GM06990 (cell line): ENCODE measurements around the gene MYO18A.

ENCODE experiments used
- DNase-seq: peaks from one replicate; pipeline ENCODE4 v3.0.0-alpha.2; 2011; ENCODE audit not compliant: insufficient read length; ENCODE audit errors: extremely low read depth
- H3K27me3 ChIP-seq: replicated peaks from 2 replicates; pipeline ENCODE4 v1.6.0; 2011; ENCODE audit warnings: low read length; ENCODE audit not compliant: control insufficient read depth, insufficient read depth
- H3K36me3 ChIP-seq: 2 replicates; pipeline ENCODE4 v1.5.1; 2011; ENCODE audit warnings: low read length; ENCODE audit not compliant: control insufficient read depth, insufficient read depth
- H3K4me3 ChIP-seq: replicated peaks from 2 replicates; pipeline ENCODE4 v1.5.1; 2011; ENCODE audit warnings: low read depth, mild to moderate bottlenecking, control low read depth, low read length
- TF ChIP-seq, protein P1 (sequence below): IDR thresholded peaks from 2 replicates; pipeline ENCODE4 v1.5.1; 2011; ENCODE audit warnings: low read length, control low read depth, mild to moderate bottlenecking, inconsistent platforms; ENCODE audit not compliant: insufficient read depth, poor library complexity, severe bottlenecking

Gene MYO18A

DNA sequence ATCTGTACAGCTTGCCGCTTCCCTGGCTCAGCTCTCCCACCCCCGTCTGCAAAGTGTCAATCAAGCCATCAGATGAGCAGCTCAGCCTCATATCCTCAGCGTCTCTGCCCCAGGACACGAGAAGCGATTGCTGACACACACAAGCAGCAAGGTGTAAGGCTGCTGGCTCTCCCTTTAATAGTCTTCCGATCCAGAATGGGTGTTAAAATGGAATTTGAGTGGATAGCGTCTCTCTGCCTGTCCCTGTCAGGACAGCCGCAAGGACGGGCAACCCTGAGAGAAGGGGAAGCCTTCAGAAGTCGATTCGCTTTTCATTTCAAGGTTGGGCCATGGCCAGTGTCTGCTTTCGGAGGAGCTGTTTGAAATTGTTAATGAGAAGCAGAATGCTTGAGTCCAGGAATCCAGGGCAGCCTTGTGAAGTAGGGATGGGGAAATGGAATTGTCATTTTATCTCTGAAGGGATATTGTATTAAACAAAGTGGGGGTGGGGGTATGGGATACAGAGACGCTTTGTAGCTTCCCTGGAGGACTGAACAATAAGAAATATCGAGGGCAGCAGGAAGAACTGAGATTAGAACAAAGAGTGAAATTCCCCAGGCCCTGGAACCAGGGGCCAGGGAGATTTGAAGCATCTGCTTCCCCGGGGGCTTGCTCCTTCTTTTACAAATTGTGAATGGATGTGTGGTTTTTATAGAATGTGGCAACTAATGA lies 142.0 kb downstream of the MYO18A start:
- H3K4me3 ChIP-seq: no peak overlapping the region
- no peak for DNase-seq
- H3K27me3 ChIP-seq: no peaks in the 10 kb centered on the region; the same call in 1 of the 2 replicates
- H3K36me3 ChIP-seq: no peaks in the 10 kb centered on the region
- TF ChIP-seq, protein P1, sequence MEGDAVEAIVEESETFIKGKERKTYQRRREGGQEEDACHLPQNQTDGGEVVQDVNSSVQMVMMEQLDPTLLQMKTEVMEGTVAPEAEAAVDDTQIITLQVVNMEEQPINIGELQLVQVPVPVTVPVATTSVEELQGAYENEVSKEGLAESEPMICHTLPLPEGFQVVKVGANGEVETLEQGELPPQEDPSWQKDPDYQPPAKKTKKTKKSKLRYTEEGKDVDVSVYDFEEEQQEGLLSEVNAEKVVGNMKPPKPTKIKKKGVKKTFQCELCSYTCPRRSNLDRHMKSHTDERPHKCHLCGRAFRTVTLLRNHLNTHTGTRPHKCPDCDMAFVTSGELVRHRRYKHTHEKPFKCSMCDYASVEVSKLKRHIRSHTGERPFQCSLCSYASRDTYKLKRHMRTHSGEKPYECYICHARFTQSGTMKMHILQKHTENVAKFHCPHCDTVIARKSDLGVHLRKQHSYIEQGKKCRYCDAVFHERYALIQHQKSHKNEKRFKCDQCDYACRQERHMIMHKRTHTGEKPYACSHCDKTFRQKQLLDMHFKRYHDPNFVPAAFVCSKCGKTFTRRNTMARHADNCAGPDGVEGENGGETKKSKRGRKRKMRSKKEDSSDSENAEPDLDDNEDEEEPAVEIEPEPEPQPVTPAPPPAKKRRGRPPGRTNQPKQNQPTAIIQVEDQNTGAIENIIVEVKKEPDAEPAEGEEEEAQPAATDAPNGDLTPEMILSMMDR: no peak

DNA sequence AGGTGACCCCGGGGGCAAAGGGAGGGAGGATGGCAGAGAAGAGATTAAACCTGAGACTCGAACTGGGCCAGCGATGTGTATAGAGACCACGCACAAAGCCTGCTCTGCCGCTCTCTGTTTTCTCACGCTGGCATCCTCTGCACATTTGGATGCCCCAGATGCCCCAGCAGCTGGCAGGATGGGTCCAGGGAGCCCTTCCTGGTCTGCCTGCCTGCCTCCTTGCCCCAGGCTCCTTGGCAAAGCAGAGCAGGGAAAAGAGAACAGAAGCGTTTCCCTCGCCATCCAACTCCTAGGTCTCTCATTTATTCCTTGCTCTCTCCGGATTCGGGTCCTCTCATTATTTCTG lies 142.5 kb downstream of the MYO18A start:
- H3K4me3 ChIP-seq: no peak overlapping the region
- DNase-seq: no peak
- TF ChIP-seq, protein P1: no peak
- no peaks in the 10 kb centered on the region; the same call in 1 of the 2 replicates for H3K27me3 ChIP-seq
- no peaks in the 10 kb centered on the region for H3K36me3 ChIP-seq

DNA sequence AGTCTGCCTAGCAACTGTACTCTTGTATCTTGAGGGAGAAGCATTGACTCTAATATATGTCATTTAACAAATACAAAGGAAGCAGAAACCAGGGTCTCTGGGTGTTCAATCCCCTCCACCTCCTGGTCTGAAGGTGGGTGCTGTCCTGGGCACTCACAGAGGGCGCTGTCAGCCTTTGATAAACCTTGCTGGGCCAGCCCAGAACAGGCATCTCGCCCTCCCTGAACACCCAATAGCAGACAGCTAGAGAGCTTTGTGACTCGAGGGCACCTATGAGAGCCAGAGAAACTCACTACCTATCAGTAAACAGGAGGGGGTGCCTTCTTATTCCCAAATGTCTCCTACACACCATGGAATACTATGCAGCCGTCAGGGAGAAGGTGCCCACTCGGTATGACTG lies 143.6 kb downstream of the MYO18A start:
- TF ChIP-seq, protein P1: no peak
- H3K27me3 ChIP-seq: no peaks in the 10 kb centered on the region; the same call in 1 of the 2 replicates
- DNase-seq: no peak
- no peak overlapping the region for H3K4me3 ChIP-seq
- no peaks in the 10 kb centered on the region for H3K36me3 ChIP-seq

DNA sequence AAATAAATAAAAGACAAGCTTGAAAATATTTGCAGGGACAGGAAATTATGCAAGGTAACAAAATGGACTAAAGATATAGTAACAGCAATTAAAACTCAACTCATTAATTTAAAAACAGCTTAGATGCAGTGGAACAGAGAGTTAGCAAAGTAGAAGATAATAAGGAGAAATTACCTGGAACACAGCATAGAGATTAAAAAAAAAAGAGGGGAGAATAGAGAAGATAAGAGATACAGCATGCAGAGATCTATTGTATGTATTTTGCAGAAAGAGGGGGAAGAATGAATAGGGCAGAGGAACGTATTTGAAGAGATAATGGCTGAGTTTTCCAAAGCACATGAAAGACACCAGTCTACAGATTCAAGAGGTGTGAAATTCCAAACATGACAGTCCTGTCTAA lies 145.7 kb downstream of the MYO18A start:
- no peak for DNase-seq
- TF ChIP-seq, protein P1: no peak
- no peaks in the 10 kb centered on the region for H3K36me3 ChIP-seq
- H3K27me3 ChIP-seq: no peaks in the 10 kb centered on the region; the same call in 1 of the 2 replicates
- no peak overlapping the region for H3K4me3 ChIP-seq

DNA sequence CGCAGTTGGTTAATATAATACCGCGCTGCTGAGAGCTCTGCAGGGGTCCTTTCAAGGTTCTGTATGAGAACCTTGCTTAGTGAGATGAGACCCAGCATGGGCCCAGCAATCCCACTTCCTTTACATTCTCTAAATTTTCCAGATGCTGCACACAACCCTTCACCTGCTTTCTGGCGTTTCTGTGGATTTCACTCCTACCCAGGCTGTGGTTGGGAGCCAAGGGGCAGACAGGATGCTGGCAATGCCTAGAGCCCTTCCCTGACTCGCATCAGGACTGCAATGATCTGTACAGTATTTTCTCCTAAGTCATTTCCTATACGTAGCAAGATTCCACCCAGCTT lies 147.4 kb downstream of the MYO18A start:
- TF ChIP-seq, protein P1: no peak
- Histone ChIP-seq H3K36me3 (no peaks in the 10 kb centered on the region), H3K27me3 (no peaks in the 10 kb centered on the region; the same call in 1 of the 2 replicates), H3K4me3 (no peak overlapping the region)
- DNase-seq: no peak
